Suppressor macrophage (primary cell): Measurements from ENCODE around the gene KIN.
"Not testable (repeated sequence)": the region's sequence is repeated elsewhere in the genome, so short reads cannot be mapped to it uniquely, and the experiment has no call there.

Source experiments
- DNase-seq, 4 experiments: peaks; one replicate each; pipeline ENCODE4 v3.0.0-alpha.2; 2020 to 2022
- total RNA-seq, 17 experiments: gene quantifications; one replicate each; lab custom pipeline; 2026; ENCODE audit warnings: mixed read lengths in 6 of 17, inconsistent platforms in 3 of 17; lab: John Stamatoyannopoulos, UW

KIN gene
- total RNA-seq, result 11.5 to 25.7 (median 16.9) reads per million in 17 experiments

DNA sequence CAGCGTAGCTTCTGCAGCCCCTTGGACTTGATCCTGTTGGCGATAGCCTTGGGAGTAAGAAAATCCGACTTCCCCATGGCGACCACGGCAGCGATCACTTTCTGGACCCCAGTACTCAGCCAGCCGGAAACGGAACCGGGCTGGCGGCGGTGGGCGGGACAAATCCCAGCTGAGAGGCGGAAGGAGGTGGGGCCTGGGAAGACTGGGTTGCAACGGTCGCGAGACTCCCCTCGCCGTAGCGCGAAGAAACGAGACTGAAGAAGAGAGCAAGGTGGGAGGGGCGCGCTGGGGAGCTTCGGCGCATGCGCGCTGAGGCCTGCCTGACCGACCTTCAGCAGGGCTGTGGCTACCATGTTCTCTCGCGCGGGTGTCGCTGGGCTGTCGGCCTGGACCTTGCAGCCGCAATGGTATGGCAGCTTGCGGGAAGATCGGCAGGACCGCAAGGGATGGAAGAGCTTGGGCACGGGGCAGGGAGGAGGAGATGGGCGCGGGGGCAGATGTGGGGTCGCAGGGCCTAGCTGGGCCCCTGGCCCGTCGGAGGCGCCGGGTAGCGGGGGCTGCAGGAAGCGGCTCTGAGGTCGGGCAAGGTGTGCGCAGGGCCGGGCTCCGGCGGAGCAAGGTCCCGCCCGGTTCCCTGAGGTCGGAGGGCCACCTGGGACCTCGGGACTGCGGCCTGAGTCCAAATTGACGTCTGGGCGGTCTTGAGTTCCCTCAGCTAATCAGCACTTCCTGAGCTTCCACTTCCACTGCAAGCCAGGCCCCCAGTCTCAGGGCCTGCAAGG lies at the start of gene KIN, which contains the start of gene ATP5F1C:
KIN (minus strand) TSS at position 137 of the 782 bp plus-strand sequence; CDS start at position 77, 60 bp downstream.
ATP5F1C (plus strand) TSS at position 321 of the 782 bp plus-strand sequence; CDS start at position 352, 31 bp downstream.
- peak; percentile 98 to 99 (median 99) for DNase-seq

DNA sequence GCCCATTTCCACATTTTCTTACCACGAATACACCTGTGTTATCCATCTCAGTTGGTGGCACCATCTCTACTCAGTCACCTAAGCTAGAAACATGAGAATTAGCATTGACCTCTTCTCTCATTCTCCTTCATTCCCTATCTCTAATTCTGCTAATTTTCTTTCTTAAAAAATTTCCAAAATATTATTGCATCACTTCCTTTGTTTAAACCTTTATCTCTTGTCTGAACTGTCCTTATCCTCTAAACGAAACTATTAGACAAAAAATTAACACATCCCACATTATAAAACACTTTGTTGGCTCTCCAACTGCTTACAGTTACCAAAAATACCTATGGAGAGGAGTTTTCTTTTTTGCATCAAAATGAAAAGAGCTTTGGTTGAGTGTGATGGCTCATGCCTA lies 48.8 kb upstream of the KIN start:
- DNase-seq, result no peak

DNA sequence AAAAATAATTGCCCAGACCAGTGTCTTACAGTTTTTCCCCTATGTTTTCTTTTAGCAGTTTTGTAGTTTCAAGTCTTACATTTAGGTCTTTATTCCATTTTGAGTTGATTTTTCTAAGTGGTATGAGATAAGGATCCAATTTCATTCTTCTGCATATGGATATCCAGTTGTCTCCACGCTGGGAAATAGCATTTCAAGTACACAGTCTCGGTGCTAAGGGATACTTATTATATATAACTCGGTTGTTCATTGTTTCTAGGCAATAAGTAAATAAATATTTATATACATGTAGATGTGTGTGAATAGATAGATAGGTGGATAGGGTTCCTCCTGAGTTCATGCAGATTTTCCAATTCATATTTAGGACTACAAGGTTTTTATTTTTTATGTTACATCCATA lies 46.5 kb upstream of the KIN start:
- DNase-seq, result no peak

DNA sequence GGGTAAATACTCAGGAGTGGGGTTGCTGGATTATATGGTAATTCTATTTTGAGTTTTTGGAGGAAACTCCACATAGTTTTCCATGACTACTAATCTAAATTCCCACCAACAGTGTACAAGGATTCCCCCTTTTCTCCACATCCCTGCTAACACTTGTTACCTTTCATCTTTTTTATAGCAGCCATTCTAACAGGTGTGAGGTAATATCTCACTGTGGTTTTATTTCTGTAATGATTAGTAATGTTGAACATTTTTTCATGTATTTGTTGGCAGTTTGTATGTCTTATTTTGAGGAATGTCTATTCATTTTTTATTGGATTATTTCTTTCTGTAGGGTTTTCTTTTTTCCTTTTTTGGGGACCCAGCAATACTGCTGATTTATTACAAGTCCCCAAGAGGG lies 45.4 kb upstream of the KIN start:
- DNase-seq, result no peak

- no peak for DNase-seq
Measured at GRCh38 chr10:7832060-7832459, 44.3 kb upstream of the KIN start.

- DNase-seq, result no peak
Measured at GRCh38 chr10:7829289-7829834, 41.6 kb upstream of the KIN start.

GRCh38 chr10:7826971-7827370 lies 39.2 kb upstream of the KIN start:
- no peak for DNase-seq

GRCh38 chr10:7824251-7824650 lies 36.5 kb upstream of the KIN start:
- DNase-seq, result no peak

GRCh38 chr10:7819121-7819460 lies 31.3 kb upstream of the KIN start:
- DNase-seq, result peak; percentile 53 to 63 (median 59)

GRCh38 chr10:7818295-7819120 lies 30.7 kb upstream of the KIN start, which contains the start of gene TAF3:
Gene TAF3 (plus strand): TSS chr10:7818505. CDS start chr10:7818710, 205 bp downstream.
- DNase-seq, result peak; percentile 92 to 96 (median 94)

DNA sequence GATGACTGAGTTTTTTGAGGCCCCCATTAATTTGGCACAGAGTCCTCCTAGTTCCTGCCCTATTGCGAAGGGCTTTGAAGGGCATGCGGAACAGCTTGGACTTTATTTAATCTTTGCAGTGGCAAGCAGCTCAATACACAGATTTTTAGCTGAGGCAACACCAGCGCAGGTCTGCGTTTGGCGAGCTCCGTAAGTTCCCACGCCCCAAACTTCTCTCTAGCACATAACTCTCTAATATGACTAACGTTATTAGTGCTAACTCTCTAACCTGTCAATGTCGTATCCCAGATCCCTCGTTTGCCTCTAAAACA lies 30.1 kb upstream of the KIN start:
- no peak for DNase-seq

DNA sequence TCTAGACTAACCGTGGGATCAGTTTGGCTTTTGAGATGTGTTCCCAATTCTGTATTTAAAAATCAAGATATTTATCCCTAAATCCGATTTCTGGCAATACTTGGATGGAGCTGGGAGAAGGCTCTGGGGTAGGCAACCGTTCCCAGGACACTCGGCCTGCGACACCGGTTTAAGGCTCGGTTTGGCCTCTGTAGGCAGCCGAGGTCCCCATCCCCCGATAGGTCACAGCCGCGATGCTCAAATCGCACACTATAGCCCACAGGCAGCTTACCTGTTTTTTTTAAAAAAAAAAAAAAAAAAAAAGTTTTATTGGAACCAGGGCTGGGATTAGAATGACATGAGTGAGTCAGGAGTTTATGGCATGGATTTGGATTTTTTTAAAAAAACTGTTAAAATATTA lies 29.8 kb upstream of the KIN start:
- no peak for DNase-seq

GRCh38 chr10:7813481-7813880 lies 25.7 kb upstream of the KIN start:
- no peak for DNase-seq

GRCh38 chr10:7811743-7812142 lies 23.9 kb upstream of the KIN start:
- not testable (repeated sequence) for DNase-seq

DNA sequence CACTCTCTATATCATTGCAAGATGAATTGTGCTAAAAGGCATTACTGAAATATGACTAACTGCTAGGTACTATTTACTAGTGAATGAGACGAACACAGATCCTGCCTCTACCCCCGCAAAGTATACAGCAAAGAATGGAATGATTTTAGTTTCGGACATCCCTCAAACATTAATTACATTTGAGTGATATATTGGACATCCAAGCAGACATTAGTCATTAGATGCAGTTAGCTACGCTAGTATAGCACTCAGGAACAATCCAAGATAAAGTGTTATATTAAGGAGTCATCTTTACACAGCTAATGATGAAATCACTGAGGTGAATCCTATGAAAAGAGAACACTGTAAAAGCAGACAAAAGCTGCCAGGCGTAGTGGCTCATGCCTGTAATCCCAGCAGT lies 23.2 kb upstream of the KIN start:
- DNase-seq, result no peak

DNA sequence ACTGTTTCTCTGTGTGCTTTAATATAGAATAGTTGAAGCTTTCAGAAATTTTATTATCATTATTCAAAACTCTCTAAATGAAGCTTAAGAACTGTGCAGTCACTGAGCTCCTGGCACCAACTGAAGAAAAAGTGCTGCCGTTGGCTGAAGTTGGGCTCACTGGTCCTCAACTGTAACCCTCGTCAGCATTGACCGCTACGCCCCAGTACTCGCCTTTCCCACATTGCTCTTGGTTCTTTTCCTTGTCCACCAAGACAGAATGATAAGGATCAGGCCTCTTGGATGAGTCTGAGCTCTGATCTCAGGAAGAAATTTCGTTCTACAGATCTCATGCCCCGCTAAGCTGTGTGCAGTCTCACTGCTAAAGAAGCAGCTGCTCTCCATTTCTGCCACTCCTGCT lies 22.6 kb upstream of the KIN start:
- no peak for DNase-seq

GRCh38 chr10:7808686-7809267 lies 21.0 kb upstream of the KIN start:
- DNase-seq, result no peak

- no peak for DNase-seq
Measured at GRCh38 chr10:7804741-7805140, 16.9 kb upstream of the KIN start.

DNA sequence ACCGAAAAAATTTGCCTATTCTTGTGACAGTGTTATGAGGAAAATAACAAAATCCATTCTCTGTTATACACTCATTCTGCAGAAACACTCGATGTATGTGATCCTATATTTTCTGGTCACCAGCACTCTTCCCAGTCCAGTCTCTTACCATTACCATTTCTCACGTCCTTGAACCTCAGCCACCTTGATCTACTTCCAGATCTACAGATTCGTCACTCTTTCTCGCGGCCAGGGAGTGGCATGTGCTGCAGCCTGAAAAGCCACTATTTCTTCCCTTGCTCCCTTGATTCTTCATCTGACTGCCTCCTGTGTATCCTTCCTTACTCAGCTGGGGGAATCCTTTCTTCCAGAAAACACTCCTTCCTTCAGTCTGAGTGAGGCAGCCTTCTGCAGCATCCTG lies 16.4 kb upstream of the KIN start:
- no peak for DNase-seq

GRCh38 chr10:7802606-7803005 lies 14.8 kb upstream of the KIN start:
- DNase-seq, result no peak

GRCh38 chr10:7797582-7797981 lies 9.8 kb upstream of the KIN start:
- peak; percentile 13 to 42 (median 38) for DNase-seq

DNA sequence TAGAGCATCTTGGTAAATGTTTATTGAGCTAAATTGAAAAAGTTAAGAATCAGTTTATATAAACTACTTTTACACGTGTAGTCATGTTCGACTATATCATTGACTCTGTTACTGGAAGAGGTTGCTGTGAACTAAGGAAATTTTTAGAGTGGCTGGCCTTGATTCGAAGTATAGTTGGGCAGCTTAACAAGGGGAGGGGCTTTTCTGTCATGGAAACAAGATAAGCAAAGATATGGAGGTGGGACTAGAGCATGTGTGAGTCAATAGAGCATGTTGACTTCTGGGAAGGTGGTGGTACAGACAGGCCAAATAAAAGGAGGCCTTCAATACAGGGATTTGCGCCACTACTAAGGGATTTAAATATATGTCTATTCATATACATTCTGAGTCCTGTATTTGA lies 7.8 kb upstream of the KIN start:
- no peak for DNase-seq
